HG03342 (cell line): ENCODE measurements around the gene FLRT2.

Experiments
- ATAC-seq: cut with Tn5 transposase; IDR thresholded peaks from one replicate; pipeline ENCODE4 v1.9.1; 2021; ENCODE audit warnings: mild to moderate bottlenecking, moderate library complexity; ENCODE audit not compliant: unreplicated experiment

FLRT2 gene

GRCh38 chr14:85529803-85530574 is at the start of gene FLRT2:
Gene FLRT2, plus strand, starts transcription at chr14:85530144. Its CDS starts 91,371 bp downstream, at chr14:85621515.
- no peak for ATAC-seq

GRCh38 chr14:85481471-85481870 is 48.5 kb upstream of the FLRT2 start:
- no peak for ATAC-seq

GRCh38 chr14:85482552-85482951 is 47.4 kb upstream of the FLRT2 start:
- no peak for ATAC-seq

GRCh38 chr14:85483037-85483436 is 46.9 kb upstream of the FLRT2 start:
- no peak for ATAC-seq

GRCh38 chr14:85483652-85484051 is 46.3 kb upstream of the FLRT2 start:
- no peak for ATAC-seq

- no peak for ATAC-seq
These were observed 42.7 kb upstream of the FLRT2 start for GRCh38 chr14:85487215-85487614.

GRCh38 chr14:85501751-85502150 is 28.2 kb upstream of the FLRT2 start:
- no peak for ATAC-seq

- no peak for ATAC-seq
These were observed 21.1 kb upstream of the FLRT2 start for GRCh38 chr14:85508863-85509262.

GRCh38 chr14:85512451-85512850 is 17.5 kb upstream of the FLRT2 start:
- ATAC-seq: no peak

GRCh38 chr14:85514487-85514886 is 15.5 kb upstream of the FLRT2 start:
- no peak for ATAC-seq

GRCh38 chr14:85516239-85517113 is 13.5 kb upstream of the FLRT2 start:
- no peak for ATAC-seq

- ATAC-seq: no peak
These were observed 12.7 kb upstream of the FLRT2 start for GRCh38 chr14:85517114-85517688.

- no peak for ATAC-seq
These were observed 10.2 kb upstream of the FLRT2 start for GRCh38 chr14:85519661-85520305.

- ATAC-seq: no peak
These were observed 9.4 kb upstream of the FLRT2 start for GRCh38 chr14:85520581-85520980.

- ATAC-seq: no peak
These were observed 6.3 kb upstream of the FLRT2 start for GRCh38 chr14:85523624-85524023.

- no peak for ATAC-seq
These were observed 2.9 kb upstream of the FLRT2 start for GRCh38 chr14:85527006-85527405.

- no peak for ATAC-seq
These were observed 2.4 kb upstream of the FLRT2 start for GRCh38 chr14:85527445-85528035.

GRCh38 chr14:85528080-85528896 is 1.7 kb upstream of the FLRT2 start:
- ATAC-seq: no peak

GRCh38 chr14:85528897-85529631 is 880 bp upstream of the FLRT2 start:
- ATAC-seq: no peak
